Right hindlimb (tissue), 1 donor: ENCODE results near the gene ITGA1.

Experiments used
- DNase-seq: peaks from one replicate; pipeline ENCODE4 v3.0.0-alpha.2; 2018

ITGA1 gene

DNA sequence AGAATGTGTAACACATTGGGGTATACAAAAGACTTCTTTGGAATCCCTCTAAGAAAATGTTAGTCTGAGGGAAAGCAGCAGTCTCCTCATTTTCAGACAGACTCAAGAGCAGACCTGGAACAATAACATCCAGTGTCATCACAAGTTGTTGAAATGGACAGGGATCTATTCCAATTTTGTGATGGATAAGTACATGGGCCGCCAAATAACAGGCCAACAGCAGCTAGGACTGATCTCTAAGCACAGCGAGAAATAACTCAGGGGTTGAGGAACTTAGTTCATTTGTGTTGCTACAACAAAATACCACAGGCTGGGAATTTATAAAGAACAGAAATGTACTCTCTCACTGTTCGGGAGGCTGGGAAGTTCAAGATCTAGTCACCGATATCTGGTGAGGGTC lies 193.8 kb downstream of the ITGA1 start:
- DNase-seq: no peak

DNA sequence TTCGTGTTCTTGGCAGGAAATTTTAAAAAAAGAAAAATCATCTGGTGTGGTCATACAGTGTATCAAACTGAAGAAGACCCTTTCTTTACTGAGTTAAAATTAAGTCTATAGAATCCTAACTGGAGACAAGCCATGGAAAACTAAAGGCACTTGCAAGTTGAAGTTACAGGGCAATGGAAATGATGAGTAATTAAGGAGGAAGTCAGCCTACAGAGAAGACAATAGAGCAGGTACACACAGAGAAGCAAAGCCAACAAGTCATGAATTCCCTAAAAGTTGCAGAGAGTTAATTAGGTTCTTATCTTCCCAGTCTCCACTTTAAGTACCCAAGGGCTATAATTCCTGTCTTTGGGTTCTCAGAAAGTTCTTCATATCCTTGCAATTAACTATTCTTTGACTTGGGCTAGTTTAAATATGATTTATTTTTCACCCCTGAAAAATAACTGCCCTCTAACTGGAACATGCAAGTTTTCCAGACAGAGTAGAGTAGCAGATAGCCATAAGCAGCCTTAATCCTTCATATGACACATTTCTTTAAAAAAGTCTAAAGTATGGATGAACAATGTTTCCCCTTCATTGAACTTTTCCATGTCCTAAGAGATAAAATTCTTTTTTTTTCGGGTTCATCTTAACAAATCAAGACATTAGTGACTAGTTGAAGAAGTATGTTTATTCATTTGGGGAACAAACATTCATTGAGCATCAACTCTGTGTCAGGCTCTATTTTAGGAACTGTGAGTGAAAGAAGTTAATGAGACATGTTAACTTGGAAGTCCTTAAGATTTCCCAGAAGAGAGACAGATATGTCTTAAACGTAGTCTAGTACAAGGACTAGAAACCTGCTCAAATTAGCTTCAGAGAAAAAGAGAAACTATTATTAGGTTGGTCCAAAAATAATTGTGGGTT lies 196.3 kb downstream of the ITGA1 start:
- DNase-seq: no peak

DNA sequence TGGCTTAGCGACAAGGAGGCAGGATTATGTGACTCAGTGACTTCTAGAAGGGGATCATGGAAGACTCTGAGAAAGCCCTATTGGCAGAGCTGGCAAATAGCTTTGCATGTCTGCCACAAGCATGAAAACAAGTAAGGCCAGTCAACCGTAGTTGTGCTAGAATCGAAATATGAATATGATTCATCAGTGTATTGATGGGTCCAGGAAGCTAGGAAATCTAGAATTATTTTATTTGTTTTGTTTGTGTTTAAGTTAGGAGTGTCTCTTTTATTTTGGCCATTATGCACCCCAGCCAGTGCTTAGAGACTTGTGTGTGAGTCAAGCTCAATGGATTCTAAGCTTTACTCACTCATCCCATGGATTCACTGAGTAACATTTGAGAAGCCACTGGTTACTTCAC lies 197.6 kb downstream of the ITGA1 start:
- no peak for DNase-seq

DNA sequence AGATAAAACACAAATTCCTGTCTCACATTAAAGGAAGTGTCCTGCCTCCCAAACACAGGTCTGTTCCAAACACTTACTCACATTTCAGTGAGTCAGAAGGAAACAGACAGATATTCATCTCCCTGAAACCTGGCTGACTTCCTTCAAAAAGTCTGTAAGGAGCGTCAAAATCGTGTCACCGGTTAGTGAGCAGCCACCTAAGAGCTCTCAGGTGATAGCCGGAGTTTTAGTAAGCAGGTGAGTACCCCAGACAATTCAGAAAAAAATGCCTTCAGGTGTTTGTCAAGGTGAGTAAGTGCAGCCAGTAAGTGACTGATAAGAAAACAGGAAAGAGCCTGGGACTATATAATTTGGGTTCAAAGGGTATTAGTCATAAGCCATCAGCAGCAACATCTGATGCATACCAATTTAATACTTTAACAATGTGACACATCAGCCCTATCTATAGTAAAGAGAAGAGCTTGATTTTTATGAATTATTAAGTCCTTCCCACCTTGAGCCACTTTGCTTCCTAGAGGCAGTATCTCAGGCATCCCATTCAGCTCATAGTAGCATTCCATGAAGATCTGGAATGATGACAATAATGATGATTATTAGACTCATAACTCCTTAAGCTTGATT lies 200.1 kb downstream of the ITGA1 start:
- DNase-seq: no peak

DNA sequence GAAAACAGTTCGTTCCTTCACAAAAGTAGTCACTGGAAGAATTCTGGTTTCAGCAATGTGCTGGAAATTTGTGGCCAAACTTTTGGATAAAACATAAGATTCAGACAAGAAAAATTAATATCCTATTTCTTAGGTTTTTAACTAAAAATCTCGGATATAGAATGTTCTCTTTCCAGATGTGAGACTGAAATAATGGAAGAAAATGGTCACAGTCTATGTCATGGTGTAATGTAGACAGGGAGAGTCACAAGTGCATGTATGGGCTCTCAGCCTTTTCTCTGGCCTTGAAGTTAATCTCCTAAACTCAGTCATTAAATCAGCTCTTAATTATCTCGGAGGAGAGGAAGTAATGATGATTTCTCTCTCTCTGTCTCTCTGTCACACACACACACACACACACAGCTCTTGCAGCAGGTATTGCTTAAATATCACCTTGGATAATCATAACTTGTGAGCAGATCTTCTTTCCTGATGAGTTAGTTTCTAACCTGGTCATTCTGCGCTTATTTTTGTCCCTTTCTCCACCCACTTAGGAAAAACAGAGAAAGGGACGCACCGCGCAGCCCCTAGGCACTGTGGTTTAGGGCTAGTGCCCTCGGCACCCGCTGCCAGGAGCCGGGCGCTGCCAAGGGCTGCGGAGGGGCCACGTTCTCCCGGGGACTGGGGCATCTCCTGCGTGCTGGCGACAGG lies 200.8 kb downstream of the ITGA1 start:
- DNase-seq: no peak

DNA sequence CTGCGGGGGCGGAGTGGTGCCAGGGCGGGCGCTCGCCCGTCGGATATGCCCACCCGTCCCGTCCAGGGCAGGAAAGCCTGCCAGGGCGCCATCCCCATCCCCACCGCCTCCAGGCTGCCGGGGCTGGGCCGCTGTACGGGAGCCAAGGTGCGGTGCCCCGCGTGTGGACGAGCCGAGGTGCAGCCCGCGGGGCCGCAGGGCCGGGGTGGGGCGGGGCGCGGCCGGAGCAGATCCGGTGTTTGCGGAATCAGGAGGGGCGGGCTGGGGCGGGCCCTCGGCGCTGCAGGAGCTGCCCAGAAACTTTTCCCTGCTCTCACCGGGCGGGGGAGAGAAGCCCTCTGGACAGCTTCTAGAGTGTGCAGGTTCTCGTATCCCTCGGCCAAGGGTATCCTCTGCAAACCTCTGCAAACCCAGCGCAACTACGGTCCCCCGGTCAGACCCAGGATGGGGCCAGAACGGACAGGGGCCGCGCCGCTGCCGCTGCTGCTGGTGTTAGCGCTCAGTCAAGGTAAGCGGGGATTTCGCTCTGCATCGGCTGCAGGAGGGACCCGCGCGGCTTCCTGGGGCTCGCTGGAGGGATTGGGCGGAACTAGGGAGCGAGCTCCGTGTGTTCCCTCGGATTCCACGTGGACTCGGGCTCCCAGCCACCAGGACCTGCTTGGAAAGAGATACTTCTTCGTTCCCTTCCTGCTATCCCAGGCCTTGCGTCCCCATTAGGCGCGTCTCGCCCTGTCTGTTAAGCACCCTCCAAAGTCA lies 201.5 kb downstream of the ITGA1 start, which contains the start of gene ITGA2:
Gene ITGA2 (plus strand): TSS at position 328 of the 756 bp plus-strand sequence. CDS start 117 bp downstream, at position 445.
- DNase-seq: peak; percentile 75

DNA sequence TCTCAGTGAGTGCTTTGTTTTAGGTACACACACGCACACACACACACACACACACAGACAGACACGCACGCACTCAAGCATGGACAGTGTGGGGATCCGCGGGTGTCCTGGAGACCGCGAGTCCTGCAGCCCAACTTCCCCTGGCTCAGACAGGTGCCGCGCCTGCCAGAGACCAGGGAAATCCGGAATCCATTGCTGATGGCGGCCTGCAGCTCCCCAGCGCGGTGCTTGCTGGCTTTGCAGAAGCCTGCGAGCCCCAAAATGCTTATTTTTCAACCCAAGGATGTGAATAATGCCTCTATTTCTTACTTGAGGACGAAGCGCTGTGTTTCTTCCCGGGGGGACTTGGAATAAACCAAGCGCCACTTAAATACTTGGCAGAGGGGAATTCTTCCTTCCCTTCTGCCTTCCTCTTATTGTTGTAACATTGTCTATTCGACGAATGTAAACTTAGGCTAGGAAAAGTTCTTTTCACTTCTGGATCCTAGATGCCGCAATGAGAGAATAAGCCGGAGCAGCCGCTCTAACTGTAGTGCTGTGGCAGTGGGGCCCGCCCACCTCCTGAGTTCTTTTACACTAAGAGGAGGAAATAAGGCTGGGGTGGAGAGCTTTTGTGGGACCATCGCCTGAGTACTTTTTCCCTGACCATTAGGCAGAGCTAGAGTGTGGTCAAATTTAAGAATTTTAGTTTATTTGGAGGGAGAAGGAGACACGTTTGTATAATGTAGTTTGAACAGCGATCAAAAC lies 202.2 kb downstream of the ITGA1 start:
- DNase-seq: peak; percentile 71

DNA sequence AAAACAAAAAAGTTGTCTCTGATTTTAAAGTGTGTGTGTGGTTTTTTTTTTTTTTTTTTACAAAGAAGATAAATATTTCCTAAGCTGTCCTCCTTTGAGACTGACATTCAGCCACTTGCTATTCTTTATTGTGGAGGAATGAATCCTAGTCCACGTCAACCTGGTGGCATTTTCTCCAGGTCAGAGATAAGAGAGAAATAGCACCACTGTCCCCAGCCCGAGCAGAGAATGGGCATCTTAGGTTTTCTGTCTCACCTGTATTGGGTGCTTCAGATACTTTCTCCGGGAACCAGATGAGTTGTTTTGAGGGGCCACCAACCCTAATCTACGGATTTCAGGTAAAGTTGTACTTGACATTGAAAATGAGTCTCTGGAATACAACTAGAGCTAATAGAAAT lies 202.8 kb downstream of the ITGA1 start:
- no peak for DNase-seq

DNA sequence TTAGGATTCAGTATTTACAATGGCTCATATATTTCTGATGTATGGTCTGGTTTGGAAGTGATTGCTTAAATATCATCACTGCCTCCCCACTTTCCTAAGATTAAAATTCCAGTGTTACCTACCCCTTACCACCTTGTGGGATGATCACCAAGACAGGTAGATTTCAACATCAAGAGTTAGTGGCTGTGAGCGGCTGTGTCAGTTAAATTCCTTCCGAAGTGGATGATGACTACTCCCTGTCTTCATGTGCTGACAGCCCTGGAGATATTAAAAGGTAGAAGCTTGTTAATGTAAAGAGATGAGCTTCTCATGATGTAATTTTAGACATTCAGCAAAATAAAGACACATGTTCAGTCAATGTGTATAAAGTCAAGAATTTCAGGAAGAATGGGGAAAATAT lies 205.7 kb downstream of the ITGA1 start:
- no peak for DNase-seq

DNA sequence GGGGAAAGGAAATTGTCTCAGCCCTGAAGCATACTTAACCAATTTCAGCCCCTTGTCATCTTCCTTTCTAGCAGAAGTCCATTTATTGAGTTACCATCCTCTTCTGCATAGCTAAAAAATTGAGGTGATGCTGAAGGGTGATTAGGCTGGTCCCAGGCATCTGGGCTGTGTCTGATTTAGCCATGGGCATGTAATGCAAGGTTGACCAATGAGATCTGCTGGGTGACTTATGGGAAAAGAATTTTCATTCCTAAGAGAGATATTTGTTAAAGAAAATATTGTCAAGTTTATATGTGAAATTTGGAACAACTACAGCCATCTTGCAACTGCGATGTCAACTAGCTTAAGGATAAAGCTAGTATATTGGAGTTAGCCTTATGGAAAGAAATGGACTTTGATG lies 206.6 kb downstream of the ITGA1 start:
- DNase-seq: no peak

DNA sequence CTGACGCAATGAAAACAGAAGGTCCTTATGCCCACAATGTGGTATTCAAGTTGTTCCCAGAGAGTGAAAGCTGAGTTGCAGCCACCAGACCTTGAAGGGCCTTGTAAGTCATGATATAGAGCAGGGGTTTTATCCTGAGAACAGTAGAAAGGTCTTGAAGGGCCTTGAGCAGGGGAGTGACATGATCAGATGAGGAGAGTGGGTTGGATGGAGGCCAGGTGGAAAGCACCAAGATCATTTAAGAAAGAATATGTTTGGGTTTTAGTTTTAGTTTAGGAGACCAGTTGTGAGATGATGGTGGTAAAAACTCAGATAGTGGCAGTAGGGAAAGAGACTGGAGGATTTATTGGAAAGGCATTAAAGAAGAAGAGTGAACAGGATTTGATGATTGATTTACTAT lies 207.4 kb downstream of the ITGA1 start:
- DNase-seq: no peak

DNA sequence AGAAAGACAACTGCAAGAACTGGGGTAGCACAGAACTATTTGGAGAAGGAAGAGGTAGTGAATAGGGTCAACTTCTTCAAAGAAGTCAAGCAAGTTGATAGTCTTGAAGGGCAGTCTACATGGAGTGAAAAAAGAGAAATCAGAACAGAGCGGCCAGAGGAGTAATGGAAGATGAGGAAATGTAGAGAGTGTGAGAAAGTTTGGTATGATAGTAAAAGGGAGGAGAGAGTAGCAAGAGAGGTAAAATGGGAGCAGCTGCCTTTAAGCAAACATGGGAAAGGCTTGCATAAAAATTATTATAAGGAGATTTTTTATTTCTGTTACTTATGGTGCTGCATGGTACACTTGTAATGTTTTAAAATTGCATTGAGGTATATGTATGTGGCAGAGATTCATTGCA lies 208.2 kb downstream of the ITGA1 start:
- no peak for DNase-seq

DNA sequence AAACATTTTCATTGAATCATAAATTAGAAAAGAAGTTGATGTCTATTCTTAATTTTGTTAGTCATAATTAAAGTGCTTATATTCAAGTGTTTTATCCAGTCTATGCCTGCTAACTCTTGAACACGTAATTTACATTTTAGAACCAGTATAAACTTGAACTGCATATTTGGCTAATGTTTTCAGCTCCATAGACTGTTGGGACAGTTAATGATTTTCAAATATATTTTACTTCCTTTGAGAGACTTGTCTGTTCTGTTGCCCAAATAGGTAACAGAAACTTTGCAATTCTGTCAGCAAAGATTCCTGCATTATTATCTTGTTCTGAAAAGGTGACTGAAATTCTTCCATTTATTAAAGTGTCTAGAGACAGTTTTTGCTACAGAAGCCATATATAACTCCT lies 209.3 kb downstream of the ITGA1 start:
- no peak for DNase-seq

DNA sequence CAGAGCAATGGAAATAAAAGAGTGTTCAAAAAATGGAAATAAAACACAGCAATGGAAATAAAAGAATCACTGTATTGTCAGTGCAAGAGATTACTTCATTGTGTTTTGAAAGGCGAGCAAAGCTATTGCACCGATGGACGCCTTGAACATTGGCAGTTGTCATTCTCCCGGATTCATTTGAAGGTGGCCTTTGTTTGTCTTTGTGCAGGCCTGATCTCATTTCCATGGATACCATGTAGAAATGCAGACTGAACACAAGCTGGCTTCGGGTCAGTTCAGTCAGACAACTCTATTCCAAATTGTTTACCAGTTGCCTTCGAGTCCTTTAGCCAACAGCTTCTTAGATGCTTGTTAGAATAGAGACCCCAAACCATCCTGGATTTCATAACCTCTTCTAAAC lies 209.7 kb downstream of the ITGA1 start:
- DNase-seq: no peak

DNA sequence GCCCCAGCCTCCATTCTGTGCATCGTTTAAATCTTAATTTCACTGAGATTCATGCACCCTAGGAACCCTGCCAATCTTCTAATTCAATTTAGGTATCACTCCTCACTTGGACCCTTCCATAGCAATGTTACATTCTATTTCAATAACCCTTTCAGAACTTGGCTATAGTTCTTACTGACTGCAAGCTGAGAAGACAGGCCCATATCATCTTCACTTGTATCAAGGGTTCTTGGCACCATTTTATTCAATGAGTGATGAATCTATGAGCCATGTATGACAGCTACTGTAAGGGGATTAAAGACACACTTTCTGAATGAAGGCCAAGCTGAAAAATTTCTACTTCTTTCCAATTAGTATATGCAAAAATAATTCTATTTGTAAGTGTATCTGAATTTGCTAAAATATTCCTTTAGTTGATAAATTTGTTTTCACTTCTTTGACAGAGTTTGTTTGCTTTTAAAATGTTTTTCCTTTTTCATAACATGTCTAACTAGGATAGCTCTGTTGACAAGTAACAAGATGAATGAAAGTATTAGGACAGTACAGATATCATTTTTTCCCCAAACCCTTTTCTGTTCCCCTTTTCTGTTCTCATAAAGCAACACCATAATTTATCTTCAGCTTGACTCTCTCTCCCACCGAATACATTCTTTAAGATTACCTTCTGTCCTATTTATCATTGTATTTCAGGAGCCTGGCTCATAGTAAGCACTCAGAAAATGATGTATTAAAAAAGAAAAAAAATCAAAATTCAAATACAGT lies 211.0 kb downstream of the ITGA1 start:
- no peak for DNase-seq

DNA sequence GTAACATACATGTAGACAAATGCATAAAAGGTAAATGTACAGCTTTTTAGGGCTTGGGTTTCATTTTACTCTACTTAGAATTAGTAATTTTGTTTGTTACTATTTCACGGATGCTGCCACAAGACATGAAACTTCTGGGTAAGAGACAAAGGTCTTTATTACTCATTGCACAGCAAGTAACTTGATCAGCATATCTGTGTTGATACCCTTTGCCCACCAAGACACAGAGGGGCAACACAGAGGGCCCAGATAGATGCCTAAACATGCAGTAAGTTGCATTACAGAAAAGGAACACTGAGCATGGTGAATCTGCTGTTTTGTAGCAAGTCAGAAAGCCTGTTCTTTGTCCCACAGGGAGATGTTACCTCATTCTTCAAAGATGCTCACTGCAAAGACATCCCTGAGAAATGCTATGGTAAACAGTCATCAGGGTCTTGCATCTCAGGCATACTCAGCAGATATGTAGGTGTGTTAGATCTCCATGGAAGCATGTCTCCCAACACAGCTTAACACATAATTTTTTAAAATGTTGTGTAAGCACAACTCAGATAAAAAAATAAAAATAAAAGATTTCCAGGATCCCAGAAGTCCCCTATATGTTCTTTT lies 211.7 kb downstream of the ITGA1 start:
- DNase-seq: no peak

DNA sequence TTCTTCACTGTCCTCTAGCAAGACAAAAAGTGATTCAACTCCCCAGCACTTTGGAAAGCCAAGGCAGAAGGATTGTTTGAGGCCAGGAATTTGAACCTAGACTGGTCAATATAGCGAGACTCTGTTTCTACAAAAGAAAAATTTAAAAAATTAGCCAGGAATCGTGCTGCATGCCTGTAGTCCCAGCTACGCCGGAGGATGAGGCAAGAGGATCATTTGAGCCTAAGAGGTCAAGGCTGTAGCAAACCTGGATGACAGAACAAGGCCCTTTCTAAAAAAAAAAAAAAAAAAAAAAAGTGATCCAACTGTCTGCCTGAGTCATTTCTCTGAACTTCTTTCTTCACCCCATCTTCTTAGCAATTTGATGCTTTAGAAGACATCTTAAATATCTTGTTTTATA lies 213.8 kb downstream of the ITGA1 start:
- DNase-seq: no peak

DNA sequence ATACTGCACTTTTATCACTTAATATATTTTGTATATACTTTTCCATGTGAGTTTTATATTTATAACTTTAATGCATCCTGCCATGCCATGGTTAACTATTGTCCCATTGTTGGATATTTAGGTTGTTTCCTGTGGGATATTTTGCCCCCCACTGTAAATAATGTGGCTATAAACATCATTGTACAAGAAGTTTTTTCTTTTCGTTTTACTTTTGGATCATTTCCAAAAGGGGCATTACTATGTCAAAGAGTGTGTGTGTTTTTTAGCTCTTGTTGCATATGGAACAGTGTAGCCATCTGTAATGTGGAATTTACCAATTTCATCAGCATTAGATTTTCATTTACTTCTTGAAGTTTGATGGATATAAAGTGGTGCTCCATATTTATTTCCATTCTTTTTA lies 214.8 kb downstream of the ITGA1 start:
- DNase-seq: no peak

DNA sequence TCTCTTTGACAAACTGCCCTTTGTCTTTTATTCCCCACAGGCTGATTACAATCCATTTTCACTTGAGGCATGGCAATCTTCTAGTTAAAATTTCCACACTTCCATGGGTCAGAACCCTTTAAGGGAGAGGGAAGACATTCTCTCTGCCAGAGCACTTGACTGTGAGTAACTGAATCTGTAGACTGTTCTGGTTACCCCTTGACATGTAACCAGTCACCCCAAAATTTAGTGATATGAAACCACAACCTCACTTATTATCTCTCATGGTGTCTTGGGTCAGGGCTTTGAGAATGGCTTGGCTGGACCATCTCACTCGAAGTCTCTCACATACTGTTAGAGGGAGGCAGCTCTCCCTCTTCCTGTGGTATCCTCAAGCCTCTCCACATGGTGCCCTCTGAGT lies 215.4 kb downstream of the ITGA1 start:
- no peak for DNase-seq

DNA sequence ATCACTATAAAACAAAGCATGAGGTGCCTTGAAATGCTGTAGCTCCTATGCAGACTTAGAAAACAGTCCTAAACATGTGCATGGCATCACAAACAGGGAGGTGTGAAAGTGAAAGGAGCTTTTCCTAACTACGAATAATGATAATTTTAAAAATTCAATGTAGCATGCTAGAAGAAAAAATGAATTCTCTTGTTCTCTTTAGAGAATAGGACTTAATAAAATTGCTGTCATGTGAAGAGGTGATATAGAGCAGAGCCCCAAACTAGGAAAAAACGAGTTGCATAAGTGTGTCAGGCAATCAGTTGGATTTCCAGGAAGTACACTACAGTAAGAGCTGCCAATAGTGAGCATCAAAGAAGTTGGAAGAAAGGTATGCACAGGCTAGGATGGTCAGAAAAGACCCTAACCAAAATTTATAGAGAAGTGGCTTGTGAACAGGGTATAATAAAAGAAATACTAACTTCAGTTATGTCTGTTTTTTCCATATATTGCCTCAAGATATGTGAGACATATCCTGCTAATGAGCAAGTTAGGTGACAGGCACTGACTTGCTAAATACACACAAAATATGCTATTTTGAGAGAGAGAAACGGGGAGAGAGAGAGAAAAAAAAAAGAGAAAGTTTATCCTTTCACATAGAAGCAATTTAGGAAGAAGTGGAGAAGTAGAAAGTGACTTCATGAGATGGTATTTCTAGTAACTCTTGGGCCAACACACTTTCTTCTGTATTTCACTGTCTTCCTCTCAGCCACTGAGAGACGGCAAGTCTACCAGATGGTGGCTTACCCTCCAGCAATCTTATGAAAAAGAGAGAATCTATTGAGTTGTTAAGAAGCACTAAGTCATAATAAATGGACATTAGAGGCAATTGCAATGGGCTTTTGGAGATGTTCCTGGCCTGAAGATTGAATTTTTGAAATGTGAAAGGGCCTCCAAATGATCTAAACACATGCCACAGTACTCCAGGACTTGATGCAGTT lies 219.5 kb downstream of the ITGA1 start:
- no peak for DNase-seq
